Stomach (tissue), 9 donors: Measurements from ENCODE around the gene SFMBT2. TPM values are rescaled to one million over a fixed set of nuclear protein-coding genes. Genes with fewer than 3 reads are reported as not detected.
A peak's percentile ranks its signal among the peaks of the same experiment; 100 is the strongest.

ENCODE experiments used
- DNase-seq, 2 donors: peaks; one replicate each; pipeline versions ENCODE4 v3.0.0 to v3.0.0-alpha.2; 2013 to 2019
- H3K27ac ChIP-seq, 5 donors: fragments of 200-600 bp in 4 of 5; sonication (generic) in 4 of 5; one replicate each; pipeline ENCODE4 v1.5.1; 2013 to 2019; ENCODE audit warnings: mild to moderate bottlenecking in 1 of 5, moderate library complexity in 1 of 5
- H3K27me3 ChIP-seq, 3 donors: fragments of 200-600 bp; sonication (generic); one replicate each; pipeline ENCODE4 v1.5.1; 2017 to 2019; ENCODE audit warnings: mixed run types in 1 of 3
- H3K36me3 ChIP-seq, 4 donors: fragments of 200-600 bp; sonication (generic); 1 replicate in 3 of 4; 2 replicates in 1 of 4; pipeline ENCODE4 v1.5.1; 2016 to 2019
- H3K4me1 ChIP-seq, 4 donors: fragments of 200-600 bp; sonication (generic); one replicate each; pipeline ENCODE4 v1.5.1; 2016 to 2019
- H3K4me3 ChIP-seq, 4 donors: fragments of 200-600 bp; sonication (generic) in 3 of 4; one replicate each; pipeline ENCODE4 v1.5.1; 2016 to 2019; ENCODE audit warnings: mild to moderate bottlenecking in 1 of 4
- H3K9me3 ChIP-seq, 4 donors: fragments of 200-600 bp; sonication (generic); one replicate each; pipeline ENCODE4 v1.5.1; 2016 to 2019
- CTCF ChIP-seq, 7 experiments: fragments of 450-650 bp in 4 of 7; fragments of 200-600 bp in 3 of 7; sonication (generic) in 3 of 7; IDR thresholded peaks; one replicate each; pipeline ENCODE4 v1.5.1; 2016 to 2019; ENCODE audit warnings: antibody characterized with exemption in 7 of 7, control low read depth in 2 of 7, mild to moderate bottlenecking in 1 of 7
- EP300 ChIP-seq: sonication (generic); formaldehyde crosslinking; IDR thresholded peaks from one replicate; pipeline ENCODE4 v1.6.1; 2017; ENCODE audit warnings: antibody characterized with exemption
- POLR2A ChIP-seq, 4 donors: fragments of 450-650 bp; IDR thresholded peaks; one replicate each; pipeline ENCODE4 v1.6.1; 2016; ENCODE audit warnings: antibody characterized with exemption in 4 of 4, control low read depth in 2 of 4, mild to moderate bottlenecking in 1 of 4, moderate library complexity in 1 of 4
- POLR2AphosphoS5 ChIP-seq, 3 donors: sonication (generic); formaldehyde crosslinking; IDR thresholded peaks; one replicate each; pipeline ENCODE4 v1.6.1; 2016; ENCODE audit warnings: antibody characterized with exemption in 3 of 3
- WGBS, 5 donors: extraction: QIAGEN DNeasy Blood & Tissue Kit in 3 of 5; methylation state at CpG; one replicate each; pipeline versions ENCODE4 v1.1.5 to v1.1.7; 2013 to 2018; 5-methylcytosine and 5-hydroxymethylcytosine counted together
- intact Hi-C: fragments of 100-400 bp; cut with DNase I; formaldehyde crosslinking; loops from one replicate; pipeline ENCODE4 v1.15.1; 2023; ENCODE audit warnings: low total_unique reads
- polyA plus RNA-seq, 3 donors: library from polyadenylated mRNA; stranded (reverse); fragments of 200-250 nt; gene quantifications; one replicate each; pipeline ENCODE4 v1.2.3, GENCODE V29; 2013
- total RNA-seq, 5 donors: library from RNA; depleted of rRNA; stranded (reverse); fragments of >200 nt; gene quantifications; one replicate each; pipeline versions ENCODE4 v1.1.0 to v1.2.3, GENCODE V29; 2014 to 2016
- donor health status: healthy with polysubstance abuse.
- donor health status: Bipolar disorder and iron deficiency.
- donor health status: healthy.

Gene SFMBT2
- total and polyA plus RNA-seq, 8 donors, result 0.90 to 17.3 (median 5.0) TPM

DNA sequence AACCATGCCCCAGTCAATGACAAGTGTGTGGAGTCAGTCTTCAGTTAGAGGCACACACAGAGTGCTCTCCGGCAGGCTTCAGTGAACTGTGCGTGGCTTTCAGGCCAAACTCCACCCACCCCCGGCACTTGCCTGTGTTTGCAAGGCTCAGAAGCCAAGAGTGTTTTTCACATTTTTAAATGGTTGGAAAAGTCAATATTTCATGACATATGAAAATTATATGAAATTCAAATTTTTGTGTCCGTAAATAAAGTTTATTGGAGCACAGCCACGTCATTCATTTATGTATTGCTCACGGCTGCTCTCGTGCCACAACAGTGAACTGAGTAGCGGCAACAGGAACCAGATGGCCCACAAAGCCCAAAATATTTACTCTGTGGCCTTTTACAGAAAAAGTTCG lies 104.7 kb downstream of the SFMBT2 start:
- Histone ChIP-seq H3K4me1 (peaks cover 0 to 22% (median 7%) of the 10 kb centered on the region in 4 donors), H3K4me3 (no peak overlapping the region), H3K27ac (peak overlapping the region in 1 of 5 donors; percentile 27), H3K9me3 (peaks cover 0 to 7% (median 0%) of the 10 kb centered on the region in 4 donors), H3K27me3 (no peaks in the 10 kb centered on the region), H3K36me3 (no peaks in the 10 kb centered on the region)
- 57 to 76% (median 73%) methylated on average over 9 of the region's 9 CpGs for WGBS, 5 donors
- DNase-seq, result peak in 1 of 2 donors; percentile 52
- intact Hi-C loops, result no loop called here
- TF ChIP-seq EP300 (no peak), POLR2AphosphoS5 (IDR thresholded peaks at IDR 0.05) (peak in 1 of 3 donors; percentile 12), POLR2A (IDR thresholded peaks at IDR 0.05) (no peak)

DNA sequence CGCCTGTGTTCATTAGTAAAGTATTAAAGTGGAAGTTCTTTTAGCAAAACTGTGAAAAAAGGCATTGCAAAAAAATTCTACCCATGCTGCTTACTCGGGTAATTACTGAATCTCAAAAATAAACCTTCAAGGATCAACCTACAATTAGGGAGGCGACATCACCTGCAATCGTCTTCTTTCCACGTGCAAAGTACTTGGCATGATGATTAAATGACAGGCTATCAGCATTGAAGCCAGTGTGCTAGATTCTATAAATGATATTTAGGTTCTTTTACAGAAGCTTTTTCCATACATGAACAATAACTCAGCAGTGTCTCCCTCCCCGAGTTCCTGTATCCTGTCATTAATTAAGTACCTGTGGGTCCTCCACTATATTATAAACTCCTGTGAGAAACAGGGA lies 105.8 kb downstream of the SFMBT2 start:
- H3K27me3 ChIP-seq, result no peaks in the 10 kb centered on the region
- TF ChIP-seq CTCF (IDR thresholded peaks at IDR 0.05), result no peak
- no peak for TF ChIP-seq POLR2AphosphoS5 (IDR thresholded peaks at IDR 0.05)
- TF ChIP-seq POLR2A (IDR thresholded peaks at IDR 0.05), result no peak
- no peak for TF ChIP-seq EP300
- no peak overlapping the region for H3K27ac ChIP-seq
- peaks cover 0 to 33% (median 10%) of the 10 kb centered on the region in 4 donors for H3K4me1 ChIP-seq
- intact Hi-C loops, result no loop called here
- H3K4me3 ChIP-seq, result no peak overlapping the region
- DNase-seq, result no peak
- peaks cover 0 to 7% (median 0%) of the 10 kb centered on the region in 4 donors for H3K9me3 ChIP-seq
- WGBS, 5 donors, result 84 to 92% (median 89%) methylated on average over 6 of the region's 6 CpGs
- H3K36me3 ChIP-seq, result no peaks in the 10 kb centered on the region

- intact Hi-C loops, result no loop called here
- TF ChIP-seq EP300 (no peak), POLR2A (IDR thresholded peaks at IDR 0.05) (no peak), POLR2AphosphoS5 (IDR thresholded peaks at IDR 0.05) (no peak), CTCF (IDR thresholded peaks at IDR 0.05) (no peak)
Measured at GRCh38 chr10:7304110-7304509, 106.7 kb downstream of the SFMBT2 start.

DNA sequence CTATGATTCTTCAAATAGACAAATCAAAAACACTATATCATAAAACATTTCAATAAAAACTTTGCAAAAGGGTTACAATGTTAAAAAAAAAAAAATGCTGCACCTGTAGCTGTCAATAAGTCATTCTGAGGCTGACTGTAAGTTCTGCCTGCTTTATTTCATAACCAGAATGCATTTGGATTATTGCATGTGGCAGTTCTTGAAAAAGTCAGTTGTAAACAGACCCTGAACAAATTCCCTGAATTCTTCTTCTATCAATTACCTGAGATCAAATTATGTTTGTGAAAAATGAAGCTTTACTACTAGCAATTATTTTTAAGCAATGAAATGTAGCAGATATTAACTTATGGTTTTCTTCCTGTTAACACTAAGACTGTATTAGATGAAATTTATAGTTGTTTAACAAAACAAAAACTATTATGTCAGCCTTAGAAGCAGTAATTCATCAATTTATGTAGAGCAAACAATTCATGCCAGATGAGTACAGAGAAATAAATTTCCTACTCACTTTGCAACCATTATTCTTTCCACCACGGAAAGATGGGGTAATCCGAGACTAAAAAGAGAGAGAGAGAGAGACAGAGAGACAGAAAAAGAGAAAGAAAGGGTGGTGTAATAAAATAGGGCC lies 107.8 kb downstream of the SFMBT2 start:
- intact Hi-C loops, result no loop called here
- TF ChIP-seq CTCF (IDR thresholded peaks at IDR 0.05), result no peak
- no peak for TF ChIP-seq POLR2A (IDR thresholded peaks at IDR 0.05)
- TF ChIP-seq POLR2AphosphoS5 (IDR thresholded peaks at IDR 0.05), result no peak
- no peak for TF ChIP-seq EP300
- Histone ChIP-seq H3K27ac (no peak overlapping the region), H3K4me1 (peaks cover 0 to 33% (median 10%) of the 10 kb centered on the region in 4 donors), H3K4me3 (no peak overlapping the region), H3K36me3 (no peaks in the 10 kb centered on the region), H3K9me3 (no peaks in the 10 kb centered on the region), H3K27me3 (no peaks in the 10 kb centered on the region)
- 25 to 67% (median 53%) methylated on average over 2 of the region's 2 CpGs for WGBS, 5 donors
- DNase-seq, result no peak

More at GRCh38 chr10:7304110-7304509, 106.7 kb downstream of the SFMBT2 start:
- Histone ChIP-seq H3K27ac (no peak overlapping the region), H3K4me3 (no peak overlapping the region), H3K9me3 (peaks cover 0 to 6% (median 0%) of the 10 kb centered on the region in 4 donors), H3K27me3 (no peaks in the 10 kb centered on the region), H3K36me3 (no peaks in the 10 kb centered on the region), H3K4me1 (peaks cover 0 to 33% (median 10%) of the 10 kb centered on the region in 4 donors)
- 73 to 98% (median 86%) methylated on average over 4 of the region's 4 CpGs for WGBS, 5 donors
- no peak for DNase-seq

DNA sequence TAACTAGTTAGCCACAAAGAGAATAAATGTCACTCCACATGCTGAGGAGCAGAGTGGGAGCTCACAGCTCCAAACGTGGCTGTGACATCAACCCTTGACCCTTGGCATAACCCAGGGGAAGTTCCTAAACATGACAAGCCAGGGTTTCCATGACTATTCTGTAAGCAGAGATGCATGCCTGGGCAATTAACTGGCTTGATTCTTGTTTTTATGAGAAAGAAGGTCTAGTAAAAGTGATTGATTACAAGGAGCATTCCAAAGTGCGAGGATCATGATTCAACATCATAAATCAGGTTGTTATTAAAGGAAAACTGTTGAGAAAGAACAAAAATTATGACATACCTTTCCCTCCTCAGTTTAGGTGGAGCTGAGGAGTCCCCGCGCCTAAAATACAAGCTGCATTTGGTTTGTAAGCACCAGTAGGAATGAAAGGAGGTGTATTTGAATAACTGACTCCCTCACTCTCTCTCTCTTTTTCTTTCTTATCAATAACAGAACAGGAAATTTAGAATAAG lies 108.4 kb downstream of the SFMBT2 start:
- intact Hi-C loops, result no loop called here
- Histone ChIP-seq H3K4me3 (no peak overlapping the region), H3K27ac (no peak overlapping the region), H3K9me3 (no peaks in the 10 kb centered on the region), H3K36me3 (no peaks in the 10 kb centered on the region), H3K27me3 (no peaks in the 10 kb centered on the region), H3K4me1 (peaks cover 0 to 33% (median 10%) of the 10 kb centered on the region in 4 donors)
- WGBS, 5 donors, result 61 to 77% (median 64%) methylated on average over 4 of the region's 4 CpGs
- TF ChIP-seq EP300 (no peak), CTCF (IDR thresholded peaks at IDR 0.05) (no peak), POLR2AphosphoS5 (IDR thresholded peaks at IDR 0.05) (no peak), POLR2A (IDR thresholded peaks at IDR 0.05) (no peak)
- peak in 1 of 2 donors; percentile 31 for DNase-seq
